RCC 7860 (cell line): ENCODE data around the gene CCDC51.
"Not testable (repeated sequence)": the region's sequence is repeated elsewhere in the genome, so short reads cannot be mapped to it uniquely, and the experiment has no call there.

ENCODE experiments used
- DNase-seq: peaks from one replicate; pipeline ENCODE4 v3.0.0-alpha.2; 2015; ENCODE audit warnings: low spot score
- FAIRE-seq: peaks from 2 replicates; lab custom pipeline; 2012; peaks lifted over from hg19 to GRCh38; lab: Jason Lieb, UNC

Gene CCDC51

GRCh38 chr3:48439820-48440589, at the start of gene CCDC51, which contains the start of gene TMA7:
CCDC51 (minus strand) TSS chr3:48440119; CDS start chr3:48435128, 4,991 bp downstream.
TMA7 (plus strand) TSS chr3:48440257; CDS start chr3:48440297, 40 bp downstream.
- FAIRE-seq (peak; percentile 84), DNase-seq (peak; percentile 91)

DNA sequence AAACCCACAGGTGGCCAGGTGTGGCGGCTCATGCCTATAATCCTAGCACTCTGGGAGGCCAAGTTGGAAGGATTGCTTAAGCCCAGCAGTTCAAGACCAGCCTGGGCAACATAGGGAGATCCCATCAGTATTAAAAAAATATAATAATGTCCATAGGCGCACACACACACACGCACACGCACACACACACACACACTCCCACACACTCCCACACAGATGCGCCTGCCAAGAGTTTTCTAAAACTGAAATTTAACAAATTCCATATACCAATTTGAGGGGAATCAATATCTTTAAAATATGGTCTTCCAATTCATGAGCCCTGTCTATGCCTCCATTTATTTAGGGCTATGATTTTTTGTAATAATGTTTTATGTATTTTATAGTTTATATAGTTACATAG, 47.0 kb upstream of the CCDC51 start:
- DNase-seq (no peak), FAIRE-seq (no peak)

GRCh38 chr3:48482822-48483221, 42.9 kb upstream of the CCDC51 start:
- not testable (repeated sequence) for DNase-seq, FAIRE-seq

DNA sequence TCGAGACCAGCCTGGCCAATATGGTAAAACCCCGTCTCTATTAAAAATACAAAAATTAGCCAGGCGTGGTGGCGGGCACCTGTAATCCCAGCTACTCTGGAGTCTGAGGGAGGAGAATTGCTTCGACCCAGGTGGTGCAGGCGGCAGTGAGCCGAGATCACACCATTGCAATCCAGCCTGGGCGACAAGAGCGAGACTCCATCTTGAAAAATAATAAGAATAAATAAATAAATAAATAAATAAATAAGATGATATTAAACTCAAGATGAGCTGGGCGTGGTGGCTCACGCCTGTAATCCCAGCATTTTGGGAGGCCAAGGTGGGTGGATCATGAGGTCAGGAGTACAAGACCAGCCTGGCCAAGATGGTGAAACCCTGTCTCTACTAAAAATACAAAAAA, 41.0 kb upstream of the CCDC51 start:
- not testable (repeated sequence) for DNase-seq, FAIRE-seq

DNA sequence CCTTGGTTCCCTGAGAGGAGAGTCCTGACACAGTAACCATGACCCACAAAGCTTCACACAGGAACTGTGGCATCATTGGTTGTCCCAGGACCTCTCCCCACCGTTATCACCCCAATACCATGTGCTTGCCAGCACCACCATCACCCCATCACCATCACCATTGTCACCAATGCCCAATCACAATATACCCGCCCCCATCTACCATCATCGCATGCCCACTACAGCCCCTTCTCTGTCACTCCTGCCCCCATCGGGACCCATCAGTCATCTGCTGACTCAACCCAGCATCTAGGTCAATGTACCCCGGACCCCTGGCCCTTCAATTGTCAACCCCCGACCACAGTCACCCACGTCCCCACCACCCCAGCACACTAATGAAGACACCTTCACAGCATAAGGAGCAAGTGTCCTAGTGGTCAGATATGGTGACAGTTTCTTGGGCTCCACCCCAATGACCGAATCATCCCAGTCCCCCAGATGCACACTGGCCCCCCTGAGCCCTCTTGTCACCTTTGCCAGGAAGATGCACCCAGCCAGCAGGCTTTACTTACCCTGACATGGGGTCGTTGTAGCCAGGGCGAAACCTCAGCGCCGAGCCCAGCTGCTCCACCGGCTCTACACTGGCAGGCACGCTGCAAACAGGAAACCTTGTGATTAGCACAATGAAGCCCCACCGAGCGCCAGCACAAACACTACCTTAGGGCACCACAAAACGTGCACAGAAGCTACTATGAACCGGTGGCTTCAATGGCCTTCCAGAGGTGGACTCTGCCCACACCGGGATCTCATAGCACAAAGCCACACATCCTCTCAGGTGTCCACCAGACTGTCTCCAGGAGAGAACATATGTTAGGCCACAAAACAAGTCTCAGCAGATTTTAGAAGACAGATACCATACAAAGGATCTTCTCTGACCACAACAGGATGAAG, 39.0 kb upstream of the CCDC51 start:
- FAIRE-seq (no peak), DNase-seq (no peak)

GRCh38 chr3:48477959-48478520, 38.1 kb upstream of the CCDC51 start:
- FAIRE-seq: no peak
- no peak for DNase-seq

DNA sequence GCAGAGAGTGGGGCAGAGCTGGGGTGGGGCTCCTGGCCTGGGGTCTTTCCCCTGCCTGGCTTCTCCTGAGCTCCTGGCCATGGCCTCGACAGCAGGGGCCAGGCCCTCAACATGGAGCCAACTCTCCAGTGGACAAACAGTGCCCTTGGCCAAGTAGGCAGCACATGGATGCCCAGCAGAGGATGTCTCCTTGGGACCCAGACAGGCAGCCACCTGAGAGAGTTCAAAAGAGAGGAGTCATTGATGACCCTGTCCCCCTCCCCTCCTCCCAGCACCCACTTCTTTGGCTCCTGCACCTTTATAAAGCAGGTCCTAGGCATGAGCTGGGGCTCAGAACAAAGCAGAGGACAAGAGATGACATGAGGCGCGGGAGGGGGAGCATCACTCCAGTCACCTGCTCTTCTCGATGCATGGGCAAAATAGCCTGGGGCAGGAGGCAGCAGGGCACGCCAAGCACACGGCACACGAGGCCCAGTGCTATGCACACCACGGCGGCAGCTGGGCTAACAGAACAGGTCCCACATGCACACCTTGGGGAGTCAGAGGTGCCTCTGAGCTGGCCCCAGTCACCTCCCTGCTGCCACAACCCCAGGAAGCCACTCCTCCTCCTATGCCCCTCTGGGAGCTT, 36.6 kb upstream of the CCDC51 start:
- FAIRE-seq (no peak), DNase-seq (no peak)

DNA sequence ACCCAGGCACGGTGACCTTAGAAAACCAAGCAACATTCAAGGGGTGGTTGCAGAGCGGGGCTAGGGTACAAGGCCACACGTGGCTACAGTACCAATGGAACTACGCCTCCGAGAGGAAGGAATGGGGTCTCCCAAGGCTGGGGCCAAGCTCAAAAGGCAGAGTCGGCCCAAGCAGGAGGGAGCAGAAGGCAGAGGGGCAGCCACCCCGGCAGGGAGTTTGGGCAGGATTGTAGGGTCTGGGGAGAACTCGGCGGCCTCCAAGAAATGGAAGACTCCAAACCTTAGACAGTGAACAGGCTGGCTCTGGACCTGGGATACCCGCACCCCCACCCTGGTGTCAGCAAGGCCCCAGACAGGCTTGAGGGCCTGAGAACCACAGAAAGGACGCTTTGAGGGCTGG, 35.3 kb upstream of the CCDC51 start:
- FAIRE-seq (no peak), DNase-seq (no peak)

GRCh38 chr3:48474619-48475018, 34.7 kb upstream of the CCDC51 start:
- FAIRE-seq: no peak
- DNase-seq: no peak

DNA sequence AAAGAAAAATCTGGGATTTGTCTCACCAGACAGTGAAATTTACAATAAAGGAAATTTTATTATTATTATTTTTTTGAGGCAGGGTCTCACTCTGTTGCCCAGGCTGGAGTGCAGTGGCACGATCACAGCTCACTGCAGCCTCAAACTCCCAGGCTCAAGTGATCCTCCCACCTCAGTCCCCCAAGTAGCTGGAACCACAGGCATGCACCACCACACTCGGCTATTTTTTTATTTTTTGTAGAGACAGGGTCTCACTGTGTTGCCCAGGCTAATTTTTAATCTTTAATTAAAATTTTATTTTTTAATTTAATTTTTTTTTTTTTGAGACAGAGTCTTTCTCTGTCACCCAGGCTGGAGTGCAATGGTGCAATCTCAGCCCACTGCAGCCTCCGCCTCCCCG, 34.1 kb upstream of the CCDC51 start:
- DNase-seq, FAIRE-seq: not testable (repeated sequence)

DNA sequence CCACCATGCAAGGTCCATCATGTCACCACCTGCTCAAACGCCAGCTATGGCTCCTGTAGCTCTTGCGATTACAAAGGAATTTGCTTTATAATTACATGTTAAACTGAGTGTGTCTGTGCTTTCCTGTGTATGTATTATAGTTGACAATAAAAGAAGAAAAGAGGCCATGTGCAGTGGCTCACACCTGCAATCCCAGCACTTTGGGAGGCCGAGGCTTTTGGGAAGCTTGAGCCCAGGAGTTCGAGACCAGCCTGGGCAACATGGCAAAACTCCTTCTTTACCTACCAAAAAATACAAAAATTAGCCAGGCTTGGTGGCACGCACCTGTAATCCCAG, 33.7 kb upstream of the CCDC51 start:
- no peak for FAIRE-seq
- DNase-seq: no peak

GRCh38 chr3:48472923-48473616, 33.2 kb upstream of the CCDC51 start:
- DNase-seq: peak; percentile 83
- peak; percentile 73 for FAIRE-seq

DNA sequence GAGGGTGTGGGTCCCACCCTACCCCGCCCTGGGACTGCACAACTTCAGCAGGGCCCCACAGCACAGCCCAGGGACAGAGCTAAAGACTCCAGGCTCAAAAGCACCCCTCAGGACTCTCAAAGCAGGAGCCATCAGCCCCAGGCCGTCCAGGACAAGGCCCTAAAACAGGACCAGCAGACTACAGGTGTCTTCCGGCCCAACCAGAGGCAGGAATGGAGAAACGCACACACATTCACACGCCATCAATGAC, 32.7 kb upstream of the CCDC51 start:
- FAIRE-seq (no peak), DNase-seq (no peak)

DNA sequence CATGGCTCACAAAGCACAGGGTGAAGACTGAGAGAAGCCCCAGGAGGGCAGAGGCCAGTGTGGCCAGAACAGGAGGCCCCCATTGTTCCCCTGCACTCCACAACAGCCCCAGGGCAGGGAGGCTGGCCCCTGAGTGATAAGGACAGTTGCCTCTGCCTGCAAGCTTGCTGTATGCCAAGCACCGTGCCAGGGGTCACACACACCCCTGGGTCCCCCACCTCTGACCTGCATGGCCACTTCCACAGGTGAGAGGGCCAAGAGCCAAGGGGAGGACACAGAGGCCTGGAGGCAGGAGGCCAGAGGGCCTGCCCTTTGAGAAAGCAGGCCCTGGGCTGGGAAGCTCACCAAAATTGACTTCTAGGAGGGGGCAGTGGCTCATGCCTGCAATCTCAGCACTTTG, 30.4 kb upstream of the CCDC51 start:
- DNase-seq (no peak), FAIRE-seq (no peak)

DNA sequence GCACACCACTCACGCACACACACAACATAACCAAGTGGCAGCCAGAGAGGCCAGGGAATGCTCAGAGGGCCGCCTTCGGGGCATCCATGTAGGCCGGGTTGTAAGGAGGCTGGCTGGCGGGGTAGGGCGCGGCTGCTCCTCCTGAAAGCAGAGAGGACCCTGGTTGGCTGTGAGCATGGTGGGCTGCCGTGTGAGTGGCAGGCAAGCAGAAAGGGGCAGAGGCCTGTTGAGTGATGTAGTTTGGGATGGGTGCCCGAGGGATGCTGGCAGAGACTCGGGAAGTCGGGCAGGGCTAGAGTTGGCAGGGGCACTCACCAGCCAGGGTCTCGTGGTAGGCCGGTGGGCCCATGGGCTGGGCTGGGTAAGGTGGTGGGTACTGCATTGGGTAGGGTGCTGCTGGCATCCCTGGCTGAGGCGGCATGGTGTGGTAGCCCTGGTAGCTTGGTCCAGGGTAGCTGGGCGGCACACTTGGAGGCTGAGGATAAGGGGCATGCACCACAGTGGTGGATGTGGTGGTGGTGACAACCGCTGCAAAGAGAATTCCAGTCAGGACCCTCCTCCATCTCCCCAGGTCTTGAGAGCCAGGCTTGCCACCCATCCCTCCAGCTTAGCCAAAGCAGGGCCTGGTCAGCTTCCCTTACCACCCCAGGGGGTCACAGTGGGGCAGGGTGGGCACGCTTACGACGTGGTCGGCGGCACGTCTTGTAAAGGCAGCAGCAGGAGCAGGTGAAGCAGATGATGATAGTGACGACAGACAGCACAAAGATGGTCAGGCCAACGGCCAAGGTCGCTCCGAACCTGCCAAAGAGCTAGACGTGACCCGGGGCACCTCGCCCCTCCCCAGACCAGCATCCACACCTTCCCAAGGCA, 29.4 kb upstream of the CCDC51 start:
- no peak for DNase-seq

GRCh38 chr3:48468329-48468731, 28.4 kb upstream of the CCDC51 start:
- FAIRE-seq (no peak), DNase-seq (no peak)

More for the DNA sequence above, 29.4 kb upstream of the CCDC51 start:
- FAIRE-seq: no peak

DNA sequence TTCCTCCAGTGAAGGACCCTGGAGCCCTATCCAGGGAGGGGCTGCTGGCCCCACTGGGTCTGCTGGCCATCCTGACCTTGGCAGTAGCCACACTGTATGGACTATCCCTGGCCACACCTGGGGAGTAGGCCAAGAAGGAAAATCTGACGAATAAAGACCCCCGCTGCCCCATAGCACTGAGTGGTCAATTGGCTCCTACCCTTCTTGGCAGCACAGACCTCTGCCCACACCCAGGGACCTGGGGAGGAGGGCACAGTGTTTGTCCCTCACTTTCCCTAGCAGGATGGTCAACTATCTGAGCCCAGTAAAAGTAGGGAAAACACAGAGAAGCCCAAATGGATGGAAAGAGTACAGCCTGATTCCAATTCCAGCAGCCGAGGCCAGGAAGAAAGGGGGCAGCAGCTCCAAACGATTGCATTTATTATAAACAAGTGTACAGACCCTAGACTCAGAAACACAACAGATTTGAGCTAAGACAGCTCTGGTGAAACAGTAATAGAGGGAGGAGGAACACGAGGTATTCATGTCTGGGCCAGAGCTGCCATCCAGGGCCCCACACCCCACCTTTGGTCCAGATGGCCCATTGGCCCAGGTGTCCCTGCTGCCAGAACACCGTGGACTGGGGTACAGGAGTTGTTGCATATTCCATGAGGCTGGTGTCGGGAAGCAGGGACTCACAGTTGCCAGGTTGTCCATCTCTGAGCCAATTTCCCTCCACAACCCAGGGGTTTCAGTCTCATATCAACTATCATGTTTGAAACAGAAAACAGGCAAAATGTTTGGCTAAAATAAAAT, 27.8 kb upstream of the CCDC51 start:
- FAIRE-seq (no peak), DNase-seq (no peak)

DNA sequence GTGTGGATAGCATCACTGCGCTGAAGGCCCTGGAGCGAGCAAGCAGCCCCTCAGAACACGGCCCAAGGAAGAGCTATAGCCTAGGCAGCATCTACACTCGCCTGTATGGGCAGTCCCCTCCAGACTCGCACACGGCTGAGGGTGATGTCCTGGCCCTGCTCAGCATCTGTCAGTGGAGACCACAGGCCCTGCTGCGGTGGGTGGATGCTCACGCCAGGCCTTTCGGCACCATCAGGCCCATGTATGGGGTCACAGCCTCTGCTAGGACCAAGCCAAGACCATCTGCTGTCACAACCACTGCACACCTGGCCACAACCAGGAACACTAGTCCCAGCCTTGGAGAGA, 27.2 kb upstream of the CCDC51 start:
- DNase-seq (no peak), FAIRE-seq (no peak)
